SU-DHL-6 (cell line): Measurements from ENCODE around the gene ESRRA.

Source experiments
- H2AFZ ChIP-seq: fragments of 200-600 bp; sonication (generic); 2 replicates; pipeline ENCODE4 v1.6.1; 2014; ENCODE audit warnings: low read depth, mild to moderate bottlenecking, moderate library complexity, mixed read lengths, antibody characterized with exemption, low read length; ENCODE audit not compliant: severe bottlenecking
- H3F3A ChIP-seq: fragments of 200-600 bp; shearing (Covaris generic); 2 replicates; pipeline ENCODE4 v1.6.0; 2016; ENCODE audit warnings: antibody characterized with exemption, mild to moderate bottlenecking; ENCODE audit not compliant: insufficient read depth
- H3K27ac ChIP-seq: fragments of 200-600 bp; sonication (generic); 2 replicates; pipeline ENCODE4 v1.5.1; 2016; ENCODE audit warnings: low read depth, mild to moderate bottlenecking, low read length, moderate library complexity, mixed read lengths
- H3K27me3 ChIP-seq: fragments of 200-600 bp; sonication (generic), shearing (Covaris generic); 2 replicates; pipeline ENCODE4 v1.6.0; 2014; ENCODE audit warnings: mild to moderate bottlenecking, low read length
- H3K36me3 ChIP-seq: fragments of 200-600 bp; sonication (generic); 2 replicates; pipeline ENCODE4 v1.6.1; 2014; ENCODE audit warnings: mild to moderate bottlenecking, low read length, mixed read lengths
- H3K4me2 ChIP-seq: fragments of 300-600, 200-600 bp; shearing (Covaris generic), sonication (generic); 2 replicates; pipeline ENCODE4 v1.6.0; 2014; ENCODE audit warnings: low read length, low read depth, mild to moderate bottlenecking; ENCODE audit not compliant: poor library complexity, severe bottlenecking
- H3K4me3 ChIP-seq: fragments of 200-600 bp; sonication (generic); 2 replicates; pipeline ENCODE4 v1.5.1; 2014; ENCODE audit warnings: antibody characterized with exemption, low read length, mild to moderate bottlenecking, mixed read lengths; ENCODE audit not compliant: insufficient read depth, poor library complexity, severe bottlenecking
- H3K79me2 ChIP-seq: fragments of 200-600 bp; sonication (generic); 2 replicates; pipeline ENCODE4 v1.6.1; 2014; ENCODE audit warnings: mild to moderate bottlenecking, low read length, moderate library complexity; ENCODE audit not compliant: insufficient read depth
- H3K9ac ChIP-seq: fragments of 200-600 bp; sonication (generic); 2 replicates; pipeline ENCODE4 v1.7.0; 2014; ENCODE audit warnings: mild to moderate bottlenecking, low read length
- H3K9me2 ChIP-seq: fragments of 200-600 bp; sonication (generic); replicated peaks from 2 replicates; pipeline ENCODE4 v1.6.1; 2014; ENCODE audit warnings: low read length; ENCODE audit not compliant: insufficient read depth
- H3K9me3 ChIP-seq: fragments of 200-600 bp; sonication (generic); 2 replicates; pipeline ENCODE4 v1.6.1; 2014; ENCODE audit warnings: low read length, mixed read lengths; ENCODE audit not compliant: insufficient read depth
- H4K20me1 ChIP-seq: fragments of 200-600 bp; sonication (generic); 2 replicates; pipeline ENCODE4 v1.6.1; 2014; ENCODE audit warnings: low read depth, mild to moderate bottlenecking, antibody characterized with exemption, low read length, moderate library complexity, mixed read lengths
- EZH2phosphoT487 ChIP-seq: fragments of 200-600 bp; sonication (generic), shearing (Covaris generic); conservative IDR thresholded peaks from 2 replicates; pipeline ENCODE4 v1.6.1; 2018; ENCODE audit warnings: mild to moderate bottlenecking, antibody characterized with exemption, low read length, moderate library complexity, mixed read lengths
- TF ChIP-seq, protein P1 (sequence below): fragments of 200-600 bp; sonication (generic); IDR thresholded peaks from one replicate; pipeline ENCODE4 v1.5.1; 2017; ENCODE audit warnings: antibody characterized with exemption, mild to moderate bottlenecking, low read length, moderate library complexity; ENCODE audit not compliant: insufficient read depth, poor library complexity, severe bottlenecking

The ESRRA gene

DNA sequence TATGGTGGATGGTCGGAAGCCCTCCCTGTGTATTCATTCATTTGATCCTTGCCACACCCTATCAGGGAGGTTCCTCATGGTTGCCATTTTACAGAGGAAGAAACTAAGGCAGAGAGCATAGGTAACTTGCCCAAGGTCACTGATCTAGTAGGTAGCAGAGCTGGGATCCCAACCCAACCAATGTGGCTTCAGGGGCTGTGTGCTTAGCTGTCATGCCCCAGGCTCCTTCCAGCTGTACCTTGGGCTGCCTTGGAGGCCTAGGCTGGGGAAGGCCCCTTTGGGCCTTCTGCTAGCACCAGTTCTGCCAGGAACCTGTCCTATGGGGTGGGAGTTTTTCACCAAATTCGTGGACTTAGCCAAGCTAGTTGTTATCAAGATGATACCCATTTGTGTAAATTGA, 29.5 kb upstream of the ESRRA start:
- Histone ChIP-seq H4K20me1 (no peaks in the 10 kb centered on the region), H3K9me3 (no peaks in the 10 kb centered on the region), H3K36me3 (no peaks in the 10 kb centered on the region), H3K9ac (no peak overlapping the region), H2AFZ (no peak overlapping the region), H3K27me3 (no peaks in the 10 kb centered on the region), H3K4me2 (no peak overlapping the region), H3F3A (peaks cover 8% of the 10 kb centered on the region; the same call in 1 of the 2 replicates), H3K27ac (no peak overlapping the region), H3K79me2 (no peaks in the 10 kb centered on the region), H3K4me3 (no peak overlapping the region), H3K9me2 (no peaks in the 10 kb centered on the region)
- no peak for TF ChIP-seq EZH2phosphoT487
- TF ChIP-seq, protein P1, sequence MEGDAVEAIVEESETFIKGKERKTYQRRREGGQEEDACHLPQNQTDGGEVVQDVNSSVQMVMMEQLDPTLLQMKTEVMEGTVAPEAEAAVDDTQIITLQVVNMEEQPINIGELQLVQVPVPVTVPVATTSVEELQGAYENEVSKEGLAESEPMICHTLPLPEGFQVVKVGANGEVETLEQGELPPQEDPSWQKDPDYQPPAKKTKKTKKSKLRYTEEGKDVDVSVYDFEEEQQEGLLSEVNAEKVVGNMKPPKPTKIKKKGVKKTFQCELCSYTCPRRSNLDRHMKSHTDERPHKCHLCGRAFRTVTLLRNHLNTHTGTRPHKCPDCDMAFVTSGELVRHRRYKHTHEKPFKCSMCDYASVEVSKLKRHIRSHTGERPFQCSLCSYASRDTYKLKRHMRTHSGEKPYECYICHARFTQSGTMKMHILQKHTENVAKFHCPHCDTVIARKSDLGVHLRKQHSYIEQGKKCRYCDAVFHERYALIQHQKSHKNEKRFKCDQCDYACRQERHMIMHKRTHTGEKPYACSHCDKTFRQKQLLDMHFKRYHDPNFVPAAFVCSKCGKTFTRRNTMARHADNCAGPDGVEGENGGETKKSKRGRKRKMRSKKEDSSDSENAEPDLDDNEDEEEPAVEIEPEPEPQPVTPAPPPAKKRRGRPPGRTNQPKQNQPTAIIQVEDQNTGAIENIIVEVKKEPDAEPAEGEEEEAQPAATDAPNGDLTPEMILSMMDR = no peak

DNA sequence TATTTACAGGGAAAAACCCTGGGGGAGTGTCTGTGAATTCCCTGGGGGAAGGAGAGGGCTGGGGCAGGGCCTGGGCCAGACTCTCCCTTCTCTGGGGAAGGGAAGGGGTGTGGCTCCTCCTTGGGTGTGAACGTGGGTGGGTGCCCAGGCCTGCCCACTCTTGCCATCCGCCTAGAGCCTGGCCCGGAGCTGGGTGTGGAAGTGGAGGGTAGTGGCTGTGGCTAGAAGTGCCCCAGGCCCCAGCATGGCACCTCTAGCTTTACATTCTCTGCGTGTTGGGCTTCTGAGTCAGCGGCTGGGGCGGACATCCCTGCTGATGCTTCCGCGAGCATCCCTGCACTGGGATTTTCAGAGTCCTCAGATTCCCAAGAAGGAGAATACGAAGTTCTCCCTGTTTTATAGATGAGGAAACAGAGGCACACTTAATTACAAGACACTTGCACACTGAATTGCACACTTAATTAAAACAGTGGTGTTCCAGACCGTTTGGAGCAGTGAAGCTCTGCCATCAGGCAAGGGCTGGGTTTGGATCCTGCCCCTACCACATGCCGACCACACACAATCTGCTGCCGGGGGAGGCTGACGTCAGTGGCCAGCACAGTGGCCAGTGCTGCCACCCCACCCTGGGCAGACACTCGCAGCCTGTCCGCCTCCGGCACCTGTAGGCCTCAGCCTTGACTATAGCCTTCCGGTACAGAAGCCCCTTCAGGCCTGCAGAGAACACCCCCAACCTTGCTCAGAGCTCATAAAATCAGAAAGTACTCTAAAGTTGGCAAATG, 28.5 kb upstream of the ESRRA start:
- Histone ChIP-seq H3K36me3 (no peaks in the 10 kb centered on the region), H3K9me2 (no peaks in the 10 kb centered on the region), H2AFZ (no peak overlapping the region), H3K9ac (no peak overlapping the region), H4K20me1 (no peaks in the 10 kb centered on the region), H3K4me3 (no peak overlapping the region), H3K4me2 (no peak overlapping the region), H3K79me2 (no peaks in the 10 kb centered on the region), H3K27ac (no peak overlapping the region), H3F3A (peaks cover 7% of the 10 kb centered on the region; the same call in 1 of the 2 replicates), H3K9me3 (no peaks in the 10 kb centered on the region), H3K27me3 (no peaks in the 10 kb centered on the region)
- TF ChIP-seq EZH2phosphoT487 = no peak
- TF ChIP-seq, protein P1 = no peak

DNA sequence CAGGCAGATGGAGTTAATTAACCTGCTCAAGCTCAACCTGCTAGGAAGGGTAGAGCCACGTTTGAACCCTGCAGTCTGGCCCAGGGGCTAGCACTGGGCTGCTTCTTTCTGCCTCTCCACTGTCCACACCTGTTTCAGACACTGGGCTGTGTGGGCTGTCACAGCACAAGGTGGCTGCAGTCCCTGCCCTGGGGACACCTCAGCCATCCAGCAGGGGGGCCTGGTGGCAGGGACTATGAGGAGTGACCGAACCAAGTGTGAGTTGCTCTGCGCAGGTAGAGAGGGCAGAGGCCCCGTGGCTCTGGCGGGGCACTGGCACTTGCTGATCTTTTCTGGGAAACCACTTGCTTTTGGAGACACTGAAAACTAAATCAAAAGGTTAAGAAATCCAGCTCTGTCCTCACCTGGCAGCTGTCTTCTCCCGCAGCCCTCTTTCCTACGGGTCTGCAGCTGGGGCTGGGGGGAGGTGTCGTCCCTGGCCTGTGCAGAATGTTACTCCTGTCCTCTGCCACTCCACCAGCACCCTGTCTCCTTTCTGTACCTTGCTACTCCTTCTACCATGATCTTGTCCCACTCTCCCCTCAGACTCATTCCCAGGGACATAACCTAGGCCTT, 26.6 kb upstream of the ESRRA start:
- no peaks in the 10 kb centered on the region for H3K36me3 ChIP-seq
- no peak overlapping the region for H2AFZ ChIP-seq

More for the DNA sequence above, 26.6 kb upstream of the ESRRA start:
- Histone ChIP-seq H3F3A (no peaks in the 10 kb centered on the region), H4K20me1 (no peaks in the 10 kb centered on the region), H3K9me3 (no peaks in the 10 kb centered on the region), H3K4me2 (no peak overlapping the region), H3K79me2 (0 out of 2 replicates have a peak, but pooled peaks cover 4% of the 10 kb centered on the region), H3K9ac (no peak overlapping the region), H3K27me3 (no peaks in the 10 kb centered on the region), H3K27ac (no peak overlapping the region), H3K4me3 (no peak overlapping the region), H3K9me2 (no peaks in the 10 kb centered on the region)
- no peak for TF ChIP-seq EZH2phosphoT487
- TF ChIP-seq, protein P1 = no peak
